ENCODE results near the gene ANO10. TPM values are rescaled to one million over a fixed set of nuclear protein-coding genes. Genes with fewer than 3 reads are reported as not detected.

The ANO10 gene
- polyA plus RNA-seq, 3 donors: 11.2 to 24.8 (median 21.6) TPM

GRCh38 chr3:43542328-43543043 is 79.3 kb downstream of the ANO10 start:
- Mint-ChIP-seq H3K27me3 (ENCODE audit: low read depth in 3 of 3) (peaks cover 0 to 3% (median 0%) of the 10 kb centered on the region in 3 donors), H3K9me3 (peaks cover 0 to 1% (median 0%) of the 10 kb centered on the region in 7 donors), H3K4me1 (peaks cover 2% of the 10 kb centered on the region), H3K27ac (no peak overlapping the region), H3K4me3 (no peak overlapping the region), H3K36me3 (peaks cover 26 to 31% of the 10 kb centered on the region in 2 donors)
- Histone ChIP-seq H4K20me1 (ENCODE audit: insufficient read depth, low read length) (no peaks in the 10 kb centered on the region), H3K27me3 (ENCODE audit: control insufficient read depth in 2 of 2, insufficient read depth in 2 of 2, low read length in 2 of 2) (no peaks in the 10 kb centered on the region), H3K27ac (ENCODE audit: low read depth in 1 of 2, low read length in 2 of 2) (no peak overlapping the region), H3K9ac (ENCODE audit: insufficient read depth, low read length, poor library complexity, severe bottlenecking) (no peak overlapping the region), H3K4me1 (ENCODE audit: control insufficient read depth in 1 of 2, insufficient read depth in 2 of 2, low read length in 2 of 2) (no peaks in the 10 kb centered on the region), H3K4me3 (replicated peaks in 1 of 3; ENCODE audit: low read depth in 2 of 3, low read length in 3 of 3) (no peak overlapping the region), H3K36me3 (replicated peaks in 1 of 2; ENCODE audit: control insufficient read depth in 1 of 2, insufficient read depth in 2 of 2, low read length in 2 of 2) (peaks cover 2 to 33% of the 10 kb centered on the region in 2 donors), H3K4me2 (replicated peaks; ENCODE audit: extremely low read depth, low read length, poor library complexity, severe bottlenecking) (no peak overlapping the region), H2AFZ (ENCODE audit: insufficient read depth, low read depth, low read length, poor library complexity, severe bottlenecking) (no peak overlapping the region), H3K79me2 (ENCODE audit: insufficient read depth, low read length) (no peaks in the 10 kb centered on the region), H3K9me3 (replicated peaks in 1 of 2; ENCODE audit: control insufficient read depth in 1 of 2, insufficient read depth in 1 of 2, low read length in 2 of 2) (no peaks in the 10 kb centered on the region)
- DNase-seq: no peak
- TF ChIP-seq, protein P1, sequence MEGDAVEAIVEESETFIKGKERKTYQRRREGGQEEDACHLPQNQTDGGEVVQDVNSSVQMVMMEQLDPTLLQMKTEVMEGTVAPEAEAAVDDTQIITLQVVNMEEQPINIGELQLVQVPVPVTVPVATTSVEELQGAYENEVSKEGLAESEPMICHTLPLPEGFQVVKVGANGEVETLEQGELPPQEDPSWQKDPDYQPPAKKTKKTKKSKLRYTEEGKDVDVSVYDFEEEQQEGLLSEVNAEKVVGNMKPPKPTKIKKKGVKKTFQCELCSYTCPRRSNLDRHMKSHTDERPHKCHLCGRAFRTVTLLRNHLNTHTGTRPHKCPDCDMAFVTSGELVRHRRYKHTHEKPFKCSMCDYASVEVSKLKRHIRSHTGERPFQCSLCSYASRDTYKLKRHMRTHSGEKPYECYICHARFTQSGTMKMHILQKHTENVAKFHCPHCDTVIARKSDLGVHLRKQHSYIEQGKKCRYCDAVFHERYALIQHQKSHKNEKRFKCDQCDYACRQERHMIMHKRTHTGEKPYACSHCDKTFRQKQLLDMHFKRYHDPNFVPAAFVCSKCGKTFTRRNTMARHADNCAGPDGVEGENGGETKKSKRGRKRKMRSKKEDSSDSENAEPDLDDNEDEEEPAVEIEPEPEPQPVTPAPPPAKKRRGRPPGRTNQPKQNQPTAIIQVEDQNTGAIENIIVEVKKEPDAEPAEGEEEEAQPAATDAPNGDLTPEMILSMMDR (IDR thresholded peaks at IDR 0.05): no peak
- 100% methylated on average over 1 of the region's 4 CpGs for WGBS (ENCODE audit: insufficient coverage)
- intact Hi-C loops (cut with micrococcal nuclease): loop anchor here (10.0 kb wide), 1 partner anchor 652 kb away; no protein-coding TSS in a partner anchor

- Histone ChIP-seq H3K27me3 (ENCODE audit: control insufficient read depth in 2 of 2, insufficient read depth in 2 of 2, low read length in 2 of 2) (no peaks in the 10 kb centered on the region), H3K36me3 (replicated peaks in 1 of 2; ENCODE audit: control insufficient read depth in 1 of 2, insufficient read depth in 2 of 2, low read length in 2 of 2) (peaks cover 4 to 30% of the 10 kb centered on the region in 2 donors), H3K4me2 (replicated peaks; ENCODE audit: extremely low read depth, low read length, poor library complexity, severe bottlenecking) (no peak overlapping the region), H3K9ac (ENCODE audit: insufficient read depth, low read length, poor library complexity, severe bottlenecking) (no peak overlapping the region), H2AFZ (ENCODE audit: insufficient read depth, low read depth, low read length, poor library complexity, severe bottlenecking) (no peak overlapping the region), H3K4me3 (replicated peaks in 1 of 3; ENCODE audit: low read depth in 2 of 3, low read length in 3 of 3) (no peak overlapping the region), H4K20me1 (ENCODE audit: insufficient read depth, low read length) (no peaks in the 10 kb centered on the region), H3K27ac (ENCODE audit: low read depth in 1 of 2, low read length in 2 of 2) (no peak overlapping the region), H3K79me2 (ENCODE audit: insufficient read depth, low read length) (no peaks in the 10 kb centered on the region), H3K9me3 (replicated peaks in 1 of 2; ENCODE audit: control insufficient read depth in 1 of 2, insufficient read depth in 1 of 2, low read length in 2 of 2) (no peaks in the 10 kb centered on the region), H3K4me1 (ENCODE audit: control insufficient read depth in 1 of 2, insufficient read depth in 2 of 2, low read length in 2 of 2) (no peaks in the 10 kb centered on the region)
- TF ChIP-seq, protein P1 (IDR thresholded peaks at IDR 0.05): no peak
- Mint-ChIP-seq H3K27me3 (ENCODE audit: low read depth in 3 of 3) (peaks cover 0 to 3% (median 0%) of the 10 kb centered on the region in 3 donors), H3K27ac (peak overlapping the region in 1 of 7 donors; percentile 77), H3K36me3 (peaks cover 27 to 32% of the 10 kb centered on the region in 2 donors), H3K9me3 (no peaks in the 10 kb centered on the region), H3K4me1 (peaks cover 2% of the 10 kb centered on the region), H3K4me3 (no peak overlapping the region)
- intact Hi-C loops (cut with micrococcal nuclease): loop anchor here (10.0 kb wide), 1 partner anchor 654 kb away; no protein-coding TSS in a partner anchor
- no peak for DNase-seq
These were observed 81.2 kb downstream of the ANO10 start for GRCh38 chr3:43540624-43541023.
